Heart right ventricle (tissue), 16 donors: Measurements from ENCODE around the gene DENND5A. TPM values are rescaled to one million over a fixed set of nuclear protein-coding genes. Genes with fewer than 3 reads are reported as not detected.

Experiments
- ATAC-seq, 8 donors: fragments of 200-7000 bp; cut with Tn5 transposase; one replicate each; pipeline ENCODE4 v1.9.1; 2020; ENCODE audit warnings: mild to moderate bottlenecking in 8 of 8, moderate library complexity in 8 of 8, moderate number of reproducible peaks in 1 of 8
- DNase-seq, 2 donors: peaks; one replicate each; pipeline ENCODE4 v3.0.0-alpha.2; 2020
- H3K27ac ChIP-seq, 10 donors: fragments of 200-600 bp; sonication (generic) in 2 of 10; one replicate each; pipeline versions ENCODE4 v1.5.0 to v1.8.0; 2020 to 2022; ENCODE audit warnings: mild to moderate bottlenecking in 3 of 10
- H3K27me3 ChIP-seq, 7 donors: fragments of 200-600 bp; one replicate each; pipeline ENCODE4 v1.8.0; 2021 to 2022; ENCODE audit warnings: mild to moderate bottlenecking in 2 of 7
- H3K36me3 ChIP-seq, 9 donors: fragments of 200-600 bp; sonication (generic) in 1 of 9; one replicate each; pipeline versions ENCODE4 v1.5.0 to v1.8.0; 2020 to 2022; ENCODE audit warnings: mild to moderate bottlenecking in 2 of 9
- H3K4me1 ChIP-seq, 9 donors: fragments of 200-600 bp; sonication (generic) in 1 of 9; one replicate each; pipeline versions ENCODE4 v1.5.0 to v1.8.0; 2020 to 2022; ENCODE audit warnings: mild to moderate bottlenecking in 4 of 9
- H3K4me3 ChIP-seq, 10 donors: fragments of 200-600 bp; sonication (generic) in 2 of 10; one replicate each; pipeline versions ENCODE4 v1.5.0 to v1.8.0; 2020 to 2022; ENCODE audit warnings: mild to moderate bottlenecking in 7 of 10, moderate library complexity in 2 of 10
- H3K9me3 ChIP-seq, 11 donors: fragments of 200-600 bp in 10 of 11; sonication (generic) in 2 of 11; one replicate each; pipeline versions ENCODE4 v1.5.0 to v1.8.0; 2013 to 2022; ENCODE audit warnings: mild to moderate bottlenecking in 2 of 11, control low read depth in 1 of 11, moderate library complexity in 1 of 11
- CTCF ChIP-seq, 9 donors: fragments of 200-600 bp; sonication (generic) in 2 of 9; IDR thresholded peaks; one replicate each; pipeline versions ENCODE4 v1.5.0 to v1.8.0; 2021 to 2022; ENCODE audit warnings: antibody characterized with exemption in 9 of 9, mild to moderate bottlenecking in 5 of 9, moderate library complexity in 1 of 9
- WGBS, 2 donors: extraction: QIAGEN DNeasy Blood & Tissue Kit; methylation state at CpG; one replicate each; pipeline ENCODE4 v1.1.7; 2013; ENCODE audit warnings: inconsistent platforms in 1 of 2; 5-methylcytosine and 5-hydroxymethylcytosine counted together
- intact Hi-C, 10 donors: fragments of 100-400 bp; cut with DNase I; formaldehyde crosslinking; loops; one replicate each; pipeline versions ENCODE4 v1.11.1 to v1.14.2; 2022
- polyA plus RNA-seq, 2 donors: library from polyadenylated mRNA; stranded (reverse); fragments of 200-250 nt; gene quantifications; one replicate each; pipeline ENCODE4 v1.2.3, GENCODE V29; 2013
- total RNA-seq, 10 donors: library from RNA; stranded (reverse); fragmentation: NEBNext Ultra II Directional in 3 of 10; extraction: Animal tissue kit (Norgen Biotek cat#: 25700) in 3 of 10; gene quantifications; one replicate each; pipeline versions ENCODE4 v1.2.1 to v1.2.4, GENCODE V29; 2021 to 2023
- donor health status: Arrhythmogenic right ventricular cardiomyopathy.
- donor health status: ischemic (EF 13 %, LVEDD 7.1; RV severe dilation, severe dysfunction).
- donor health status: healthy with polysubstance abuse.
- donor health status: DM: no; HTN: yes; CAD: no.
- donor health status: DM: no; HTN: no; CAD: no.
- donor health status: ischemic (EF 25% LVEDD 6.9; RV normal size, moderate dysfunction).
- donor health status: ischemic (EF 25% LVEDD 5.7; RV mildly dilated, moderate dysfunction).
- donor health status: healthy.
- donor health status: DM: yes; HTN: yes; CAD: no.
- donor health status: Ischemic cardiomyopathy.
- donor health status: ischemic (EF 35%, LVEDD 5.7; RV mildly dilated, moderate dysfunction).
- donor health status: nonischemic (EF 11% LVEDD 7.7; RV severe dilation, severe dysfunction).
- donor health status: DM: yes; HTN: yes; CAD: no.
- donor health status: PGD.
- donor health status: ischemic (EF 29% LVEDD 5.4; RV normal size, mild dysfunction).
- donor health status: nonischemic (EF 23%, LVEDD 6.1; RV moderate dilation, normal function).

The DENND5A gene
- total and polyA plus RNA-seq, 12 donors = 48.9 to 178 (median 114) TPM

GRCh38 chr11:9293646-9294045 lies 28.5 kb upstream of the DENND5A start:
- no peak for TF ChIP-seq CTCF (IDR thresholded peaks at IDR 0.05)
- intact Hi-C loops = no loop called here
- ATAC-seq = no peak

GRCh38 chr11:9285850-9286587 lies 20.9 kb upstream of the DENND5A start:
- peak; percentile 81 to 98 (median 94) for ATAC-seq
- intact Hi-C loops = no loop called here
- peak overlapping the region in 7 of 10 donors; percentile 31 to 77 (median 59) for H3K27ac ChIP-seq

More at GRCh38 chr11:9293646-9294045, 28.5 kb upstream of the DENND5A start:
- WGBS, 2 donors = 98% methylated on average over 7 of the region's 7 CpGs
- Histone ChIP-seq H3K36me3 (peaks cover 0 to 77% (median 3%) of the 10 kb centered on the region in 9 donors), H3K27ac (no peak overlapping the region), H3K27me3 (no peaks in the 10 kb centered on the region), H3K4me3 (no peak overlapping the region), H3K9me3 (no peaks in the 10 kb centered on the region), H3K4me1 (no peaks in the 10 kb centered on the region)
- DNase-seq = no peak

GRCh38 chr11:9280655-9281301 lies 15.6 kb upstream of the DENND5A start:
- Histone ChIP-seq H3K9me3 (no peaks in the 10 kb centered on the region), H3K4me1 (peaks cover 0 to 12% (median 4%) of the 10 kb centered on the region in 9 donors), H3K27me3 (no peaks in the 10 kb centered on the region), H3K27ac (peak overlapping the region in 5 of 10 donors; percentile 7 to 47 (median 22)), H3K36me3 (peaks cover 0 to 53% (median 5%) of the 10 kb centered on the region in 9 donors), H3K4me3 (no peak overlapping the region)
- intact Hi-C loops = no loop called here
- 42 to 56% methylated on average over 4 of the region's 4 CpGs for WGBS, 2 donors
- TF ChIP-seq CTCF (IDR thresholded peaks at IDR 0.05) = no peak
- ATAC-seq (peak in 2 of 8 donors; percentile 35 to 37), DNase-seq (no peak)

More at GRCh38 chr11:9285850-9286587, 20.9 kb upstream of the DENND5A start:
- peaks cover 0 to 11% (median 2%) of the 10 kb centered on the region in 9 donors for H3K4me1 ChIP-seq
- peak in 1 of 2 donors; percentile 36 for DNase-seq
- no peak for TF ChIP-seq CTCF (IDR thresholded peaks at IDR 0.05)
- no peak overlapping the region for H3K4me3 ChIP-seq
- no peaks in the 10 kb centered on the region for H3K27me3 ChIP-seq
- WGBS, 2 donors = 56 to 72% methylated on average over 14 of the region's 14 CpGs
- no peaks in the 10 kb centered on the region for H3K9me3 ChIP-seq
- peaks cover 0 to 72% (median 5%) of the 10 kb centered on the region in 9 donors for H3K36me3 ChIP-seq

DNA sequence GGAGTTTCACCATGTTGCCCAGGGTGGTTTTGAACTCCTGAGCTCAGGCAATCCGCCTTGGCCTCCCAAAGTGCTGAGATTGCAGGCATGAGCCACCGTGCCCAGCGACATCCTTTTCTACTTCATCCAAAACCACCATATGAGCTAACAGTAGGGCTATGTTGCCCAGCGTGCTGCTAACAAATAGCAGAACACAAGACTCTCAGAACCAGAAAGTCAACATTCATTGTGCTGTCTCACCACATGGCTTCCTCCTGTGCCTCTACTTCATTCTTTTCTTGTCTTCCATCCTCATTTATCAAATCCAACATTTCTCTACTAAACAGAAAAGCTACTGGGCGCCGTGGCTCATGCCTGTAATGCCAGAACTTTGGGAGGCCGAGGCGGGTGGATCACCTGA lies 12.0 kb upstream of the DENND5A start:
- Histone ChIP-seq H3K36me3 (peaks cover 0 to 24% (median 2%) of the 10 kb centered on the region in 9 donors), H3K4me1 (peaks cover 4 to 40% (median 25%) of the 10 kb centered on the region in 9 donors), H3K27me3 (no peaks in the 10 kb centered on the region), H3K9me3 (no peaks in the 10 kb centered on the region), H3K27ac (no peak overlapping the region), H3K4me3 (no peak overlapping the region)
- no peak for ATAC-seq
- 94 to 95% methylated on average over 8 of the region's 8 CpGs for WGBS, 2 donors
- no peak for DNase-seq
- intact Hi-C loops = no loop called here
- no peak for TF ChIP-seq CTCF (IDR thresholded peaks at IDR 0.05)
